Measurements from ENCODE around the gene SBNO2. TPM values are rescaled to one million over a fixed set of nuclear protein-coding genes. Genes with fewer than 3 reads are reported as not detected.

The SBNO2 gene
- total RNA-seq, 4 donors from 2014 or later = 22.2 to 49.8 (median 30.9) TPM

GRCh38 chr19:1182068-1182467, 8.0 kb upstream of the SBNO2 start:
- Histone ChIP-seq H3K9me3 (no peaks in the 10 kb centered on the region), H3K4me3 (no peak overlapping the region), H3K27me3 (peaks cover 0 to 5% (median 2%) of the 10 kb centered on the region in 3 donors), H3K27ac (no peak overlapping the region), H3K36me3 (no peaks in the 10 kb centered on the region), H3K4me1 (no peaks in the 10 kb centered on the region)
- intact Hi-C loops (cut with DNase I; ENCODE audit: low total_unique reads) (no loop called here), in situ Hi-C loops (cut with MboI; ENCODE audit: low sequenced_read_pairs in 4 of 4) (loop anchor here in 1 of 4 donors (10.0 kb wide), 1 partner anchor 57 kb away; no protein-coding TSS in a partner anchor)
- TF ChIP-seq CTCF (IDR thresholded peaks at IDR 0.05 in 4 of 5, conservative IDR thresholded peaks at IDR 0.05 in 1 of 5) = no peak
- no peak for TF ChIP-seq POLR2A (IDR thresholded peaks at IDR 0.05)
- no peak for ATAC-seq
- DNase-seq = no peak

- no peak for DNase-seq
These were observed 7.5 kb upstream of the SBNO2 start for GRCh38 chr19:1181606-1182005.

GRCh38 chr19:1177322-1178114, 3.5 kb upstream of the SBNO2 start:
- no peak for DNase-seq
- intact Hi-C loops (cut with DNase I; ENCODE audit: low total_unique reads) = no loop called here
- peaks cover 2 to 10% of the 10 kb centered on the region in 2 donors for H3K4me1 ChIP-seq

More at GRCh38 chr19:1181606-1182005, 7.5 kb upstream of the SBNO2 start:
- no peak overlapping the region for H3K4me3 ChIP-seq
- no peak for ATAC-seq
- peaks cover 0 to 8% (median 2%) of the 10 kb centered on the region in 3 donors for H3K27me3 ChIP-seq
- intact Hi-C loops (cut with DNase I; ENCODE audit: low total_unique reads) (no loop called here), in situ Hi-C loops (cut with MboI; ENCODE audit: low sequenced_read_pairs in 4 of 4) (loop anchor here in 1 of 4 donors (10.0 kb wide), 1 partner anchor 57 kb away; no protein-coding TSS in a partner anchor)
- no peak for TF ChIP-seq CTCF (IDR thresholded peaks at IDR 0.05 in 4 of 5, conservative IDR thresholded peaks at IDR 0.05 in 1 of 5)
- no peak for TF ChIP-seq POLR2A (IDR thresholded peaks at IDR 0.05)
- H3K36me3 ChIP-seq = no peaks in the 10 kb centered on the region
- H3K4me1 ChIP-seq = no peaks in the 10 kb centered on the region
- no peaks in the 10 kb centered on the region for H3K9me3 ChIP-seq
- no peak overlapping the region for H3K27ac ChIP-seq

GRCh38 chr19:1173159-1173844, 766 bp downstream of the SBNO2 start:
- peak overlapping the region; percentile 67 to 92 (median 73) for H3K4me3 ChIP-seq
- in situ Hi-C loops (cut with MboI; ENCODE audit: low sequenced_read_pairs in 4 of 4) = no loop called here
- no peaks in the 10 kb centered on the region for H3K9me3 ChIP-seq
- ATAC-seq (peak; percentile 23 to 37), DNase-seq (peak in 1 of 2 donors; percentile 26)
- TF ChIP-seq CTCF (IDR thresholded peaks at IDR 0.05 in 4 of 5, conservative IDR thresholded peaks at IDR 0.05 in 1 of 5) = no peak
- TF ChIP-seq POLR2A (IDR thresholded peaks at IDR 0.05) = no peak
- no peaks in the 10 kb centered on the region for H3K36me3 ChIP-seq
- intact Hi-C loops (cut with DNase I; ENCODE audit: low total_unique reads) = loop anchor here (2.0 to 5.0 kb wide), 2 partner anchors 41 to 69 kb away; partner anchors contain the start of gene ATP5F1D
- H3K4me1 ChIP-seq = peaks cover 15 to 21% of the 10 kb centered on the region in 2 donors
- H3K27me3 ChIP-seq = peaks cover 0 to 12% (median 0%) of the 10 kb centered on the region in 3 donors
- H3K27ac ChIP-seq = peak overlapping the region; percentile 86 to 87 (median 87)

More at GRCh38 chr19:1177322-1178114, 3.5 kb upstream of the SBNO2 start:
- TF ChIP-seq CTCF (IDR thresholded peaks at IDR 0.05 in 4 of 5, conservative IDR thresholded peaks at IDR 0.05 in 1 of 5) (peak in 1 of 5 experiments; percentile 16), POLR2A (IDR thresholded peaks at IDR 0.05) (no peak)
- Histone ChIP-seq H3K9me3 (no peaks in the 10 kb centered on the region), H3K36me3 (no peaks in the 10 kb centered on the region), H3K4me3 (no peak overlapping the region), H3K27me3 (peaks cover 0 to 12% (median 2%) of the 10 kb centered on the region in 3 donors), H3K27ac (no peak overlapping the region)
- in situ Hi-C loops (cut with MboI; ENCODE audit: low sequenced_read_pairs in 4 of 4) = no loop called here
- ATAC-seq = no peak
